Stromal cell of bone marrow (primary cell): ENCODE measurements around the gene INA.

ENCODE experiments used
- DNase-seq: peaks from one replicate; pipeline ENCODE4 v3.0.0-alpha.2; 2012; ENCODE audit warnings: low read depth

INA gene

DNA sequence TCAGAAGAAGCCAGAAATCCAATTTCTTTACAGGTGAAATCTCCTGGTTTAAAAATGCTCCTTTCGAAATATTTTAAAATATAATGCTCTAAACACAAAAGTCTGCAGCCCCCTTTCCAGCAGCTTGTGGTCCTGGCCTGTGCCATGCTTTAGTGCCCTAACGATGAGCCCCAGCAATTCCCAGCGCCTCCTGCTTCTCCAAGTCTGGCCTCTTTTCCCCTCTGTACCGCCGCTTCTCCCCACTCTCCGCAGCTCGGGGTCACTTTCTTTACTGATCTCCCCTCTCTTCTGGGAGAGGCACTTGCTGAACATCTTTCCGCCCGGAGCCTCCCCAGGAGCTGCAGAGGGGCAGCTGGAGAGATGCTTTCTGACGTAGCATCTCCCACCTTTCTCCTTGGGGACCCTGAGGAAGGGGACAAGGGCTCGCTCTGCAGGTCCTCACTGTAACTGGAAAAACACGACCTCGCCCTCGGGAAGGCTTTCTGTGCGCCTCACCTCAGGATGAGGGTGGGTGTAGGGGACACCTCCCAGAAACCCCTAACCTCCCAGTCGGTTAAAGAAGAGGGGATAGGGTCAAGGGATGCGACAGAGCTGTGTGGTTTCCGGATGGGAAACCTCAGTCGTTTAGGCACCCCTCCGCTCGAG, 565 bp upstream of the INA start:
- DNase-seq, result no peak

DNA sequence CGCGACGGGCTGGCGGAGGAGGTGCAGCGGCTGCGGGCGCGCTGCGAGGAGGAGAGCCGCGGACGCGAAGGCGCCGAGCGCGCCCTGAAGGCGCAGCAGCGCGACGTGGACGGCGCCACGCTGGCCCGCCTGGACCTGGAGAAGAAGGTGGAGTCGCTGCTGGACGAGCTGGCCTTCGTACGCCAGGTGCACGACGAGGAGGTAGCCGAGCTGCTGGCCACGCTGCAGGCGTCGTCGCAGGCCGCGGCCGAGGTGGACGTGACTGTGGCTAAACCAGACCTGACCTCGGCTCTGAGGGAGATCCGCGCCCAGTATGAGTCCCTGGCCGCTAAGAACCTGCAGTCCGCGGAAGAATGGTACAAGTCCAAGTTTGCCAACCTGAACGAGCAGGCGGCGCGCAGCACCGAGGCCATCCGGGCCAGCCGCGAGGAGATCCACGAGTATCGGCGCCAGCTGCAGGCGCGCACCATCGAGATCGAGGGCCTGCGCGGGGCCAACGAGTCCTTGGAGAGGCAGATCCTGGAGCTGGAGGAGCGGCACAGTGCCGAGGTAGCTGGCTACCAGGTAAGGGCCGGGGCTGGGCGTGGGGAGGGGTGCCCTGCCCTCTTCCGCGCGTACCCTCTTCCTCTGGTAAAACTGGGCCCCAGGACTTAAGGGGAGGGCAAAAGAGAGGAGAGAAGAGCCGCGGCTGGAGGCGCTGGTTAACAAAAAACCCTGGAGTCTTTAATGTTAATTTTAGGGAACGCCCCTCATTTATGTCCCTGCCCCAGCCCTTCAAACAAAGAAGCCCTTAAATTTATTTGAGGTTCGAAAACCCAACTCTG, 987 bp downstream of the INA start:
- no peak for DNase-seq

DNA sequence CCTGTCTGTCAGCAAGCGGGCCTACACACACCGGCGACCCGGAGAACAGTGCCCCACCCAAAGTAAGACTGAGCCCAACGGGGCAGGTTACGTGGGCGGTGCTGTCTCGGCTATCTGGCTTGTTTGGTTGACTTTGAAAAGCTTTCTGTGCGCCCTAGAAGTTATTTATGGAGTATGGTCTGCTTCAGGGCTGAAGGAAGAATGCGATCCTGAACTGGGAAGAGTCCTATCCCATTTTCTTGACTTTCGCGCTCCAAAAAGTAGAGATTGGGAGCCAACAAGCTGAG, 1.5 kb downstream of the INA start:
- DNase-seq, result no peak

GRCh38 chr10:103278862-103279298, 1.9 kb downstream of the INA start:
- no peak for DNase-seq

DNA sequence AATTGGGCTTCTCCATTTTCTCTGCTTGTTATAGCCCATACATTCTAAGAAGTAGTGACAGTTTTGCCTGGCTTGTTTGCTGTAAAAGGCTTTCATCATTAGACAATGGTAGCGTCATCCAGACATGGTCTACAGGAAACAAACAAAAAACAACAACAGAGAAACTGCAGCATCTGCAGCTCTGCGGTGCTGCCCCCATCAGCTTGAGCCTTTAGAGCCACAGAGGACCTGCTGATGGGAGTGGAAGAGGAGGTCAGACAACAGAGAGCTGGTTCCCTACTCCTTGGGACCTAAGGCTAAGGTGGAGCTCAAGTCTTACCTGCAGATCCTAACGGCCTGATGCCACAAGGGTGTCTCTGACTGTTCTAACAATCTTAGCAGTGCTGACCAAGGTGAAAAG, 3.1 kb downstream of the INA start:
- no peak for DNase-seq

DNA sequence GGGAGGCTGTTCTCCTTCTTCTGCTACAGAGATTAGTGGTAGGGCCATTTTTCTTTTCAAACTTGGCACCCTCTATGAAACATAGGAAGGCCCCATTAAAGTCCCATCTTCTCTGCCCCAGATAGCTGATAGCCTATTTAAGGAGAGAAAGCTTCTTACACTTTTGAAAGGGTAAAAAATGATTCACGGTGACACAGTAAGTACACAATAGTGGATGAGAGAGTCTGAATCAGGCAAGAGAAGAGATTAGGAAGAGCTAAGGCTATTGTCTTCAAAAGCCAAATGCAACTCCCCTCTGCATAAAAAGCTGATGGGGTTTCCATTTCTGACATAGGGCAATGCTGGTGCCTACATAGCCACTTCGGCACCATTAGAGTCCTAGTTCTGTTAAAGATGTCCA, 3.6 kb downstream of the INA start:
- no peak for DNase-seq

DNA sequence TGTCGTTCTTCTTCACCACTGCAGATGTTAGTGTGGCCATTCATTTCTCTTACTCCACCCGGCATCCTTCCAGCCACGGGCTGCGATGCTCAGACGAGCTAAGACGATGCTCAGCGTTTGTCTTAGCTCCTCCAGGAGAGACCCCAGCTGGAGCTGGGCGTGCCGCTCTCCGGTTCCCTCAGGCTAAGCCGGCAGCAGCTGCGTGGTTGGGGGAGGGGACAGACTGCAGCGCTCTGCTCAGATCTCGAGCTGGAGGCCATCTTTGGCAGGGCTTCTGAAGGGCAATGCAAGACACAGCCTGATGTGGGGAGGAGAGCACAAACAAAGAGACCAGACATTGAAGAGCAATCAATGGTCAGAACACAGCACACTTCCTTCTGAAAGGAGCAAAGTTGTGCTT, 4.8 kb downstream of the INA start:
- no peak for DNase-seq

DNA sequence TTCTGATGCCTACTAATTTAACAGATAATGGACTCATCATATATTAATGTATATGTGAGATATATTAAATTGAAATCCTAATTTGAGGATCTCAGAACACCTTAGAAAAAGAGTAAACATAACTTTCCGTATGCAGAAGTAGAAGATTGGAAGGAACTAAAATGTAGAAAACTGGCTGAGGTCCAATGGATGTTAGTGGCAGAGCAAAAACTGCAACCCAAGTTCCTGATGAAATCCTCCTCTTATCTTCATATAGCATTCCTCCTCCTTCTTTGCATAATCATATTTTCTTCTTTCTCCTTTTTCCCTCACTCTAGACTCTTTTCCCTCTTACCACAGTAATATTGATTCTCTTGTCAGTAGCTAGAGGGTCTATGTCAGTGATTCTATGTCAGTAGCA, 6.0 kb downstream of the INA start:
- DNase-seq, result no peak

- DNase-seq, result no peak
Measured at GRCh38 chr10:103284170-103284569, 7.2 kb downstream of the INA start.

- DNase-seq, result no peak
Measured at GRCh38 chr10:103287992-103288391, 11.1 kb downstream of the INA start.

DNA sequence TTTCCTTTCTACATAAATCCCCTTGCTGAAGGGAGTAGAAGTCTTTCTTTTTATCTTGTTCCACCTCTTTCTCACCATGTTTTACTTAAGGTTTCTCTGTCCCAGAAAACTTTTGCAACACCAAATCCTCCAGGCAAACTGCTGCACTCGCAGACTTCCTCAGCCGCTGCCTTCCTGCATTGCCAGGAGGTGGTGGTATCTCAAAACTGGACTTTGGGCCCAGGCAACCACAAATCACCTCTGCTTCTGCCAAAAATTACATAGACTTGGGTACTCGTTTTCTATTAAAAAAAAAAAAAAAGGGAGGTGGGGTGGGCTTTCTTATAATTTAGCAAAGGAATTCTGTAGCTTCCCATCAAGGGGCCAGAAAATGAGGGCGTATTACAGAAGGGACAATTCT, 14.7 kb downstream of the INA start:
- no peak for DNase-seq

DNA sequence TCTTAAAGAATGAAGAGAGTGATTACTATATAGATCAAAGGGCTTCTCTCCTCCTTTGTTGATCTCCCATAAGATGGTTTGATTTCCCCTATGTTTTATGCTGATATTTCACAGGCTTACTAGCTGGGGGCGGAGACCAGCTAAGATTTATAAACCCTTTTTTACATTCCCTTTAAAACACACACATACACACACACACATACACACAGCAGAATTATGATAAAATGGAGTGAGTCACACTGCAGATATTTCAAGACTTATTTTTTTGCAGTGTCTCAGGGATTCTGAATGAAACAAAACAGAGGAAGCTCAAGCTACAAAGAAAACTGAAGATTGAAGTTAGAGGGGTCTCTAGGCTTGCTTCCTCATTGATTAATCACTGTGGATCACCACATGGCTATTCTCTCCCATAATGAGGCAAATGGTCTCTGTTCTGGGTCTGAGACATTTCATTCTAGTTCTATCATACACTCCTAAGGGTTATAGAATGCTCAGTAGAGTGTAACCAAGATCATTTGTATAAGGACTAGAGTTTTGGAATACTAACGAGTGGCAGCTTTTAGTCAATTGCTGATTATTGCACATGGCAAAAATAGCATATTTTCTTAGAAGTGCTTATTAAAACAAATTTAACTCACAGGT, 18.6 kb downstream of the INA start:
- peak; percentile 55 for DNase-seq

GRCh38 chr10:103307594-103307993, 30.7 kb downstream of the INA start:
- DNase-seq, result no peak

GRCh38 chr10:103310197-103310596, 33.3 kb downstream of the INA start:
- DNase-seq, result no peak

DNA sequence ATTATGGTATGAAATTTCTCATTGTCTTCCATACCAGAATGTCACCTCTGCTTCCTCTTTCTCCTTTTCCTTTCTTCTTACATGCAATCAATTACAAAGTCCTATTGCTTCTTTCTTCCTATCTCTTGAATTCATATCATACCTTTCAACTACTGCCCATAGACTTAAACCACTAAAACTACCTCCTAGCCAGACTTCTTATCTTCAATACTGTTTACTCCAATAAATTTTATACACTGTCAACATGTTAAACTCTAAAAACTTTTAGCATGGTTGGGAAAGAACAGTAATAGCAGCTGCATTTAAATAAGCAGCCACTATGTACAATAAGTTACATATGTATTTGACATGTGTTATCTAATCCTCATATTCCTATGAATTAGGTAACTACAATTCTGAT, 39.1 kb downstream of the INA start:
- DNase-seq, result no peak

DNA sequence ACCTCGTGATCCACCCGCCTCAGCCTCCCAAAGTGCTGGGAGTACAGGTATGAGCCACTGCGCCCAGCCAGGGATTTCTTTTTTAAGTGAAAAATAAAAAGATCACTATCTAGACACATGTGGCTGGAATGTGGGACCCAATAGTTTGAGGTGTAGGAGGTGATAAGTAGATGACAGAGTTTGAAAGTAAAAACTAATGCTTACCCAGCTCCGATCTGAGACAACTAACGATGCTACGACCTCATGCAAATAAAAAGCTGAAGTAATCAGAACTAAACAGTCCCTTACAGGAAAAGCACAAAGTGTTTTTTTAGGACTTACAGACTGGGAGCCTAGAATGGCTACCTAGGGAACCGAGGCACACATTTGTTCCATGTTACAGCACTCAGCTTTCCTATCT, 51.0 kb downstream of the INA start:
- DNase-seq, result no peak

DNA sequence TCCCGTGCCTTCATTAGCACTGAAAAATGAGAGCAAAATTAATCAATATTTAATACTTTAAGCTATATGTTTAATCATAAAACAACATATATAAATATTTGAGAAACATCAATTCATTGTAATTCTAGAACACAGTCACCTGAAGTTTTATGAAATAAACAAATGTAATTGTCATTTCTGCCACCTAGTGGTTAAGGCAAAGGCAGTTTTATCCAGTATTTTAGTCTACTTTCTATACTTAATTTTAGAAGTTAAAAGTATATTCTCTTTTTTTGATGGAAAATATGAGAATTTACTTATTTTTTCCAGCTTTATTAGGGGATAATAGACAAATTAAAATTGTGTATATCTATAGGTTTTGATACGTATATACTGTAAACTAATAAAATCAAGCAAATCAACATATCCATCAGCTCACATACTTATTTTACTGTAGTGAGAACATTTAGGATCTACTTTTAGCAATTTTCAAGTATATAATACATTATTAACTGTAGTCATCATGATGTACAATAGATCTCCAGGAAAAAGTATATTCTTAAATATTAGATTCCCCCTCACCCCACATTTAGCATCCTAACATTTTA, 57.1 kb downstream of the INA start:
- DNase-seq, result peak; percentile 7

DNA sequence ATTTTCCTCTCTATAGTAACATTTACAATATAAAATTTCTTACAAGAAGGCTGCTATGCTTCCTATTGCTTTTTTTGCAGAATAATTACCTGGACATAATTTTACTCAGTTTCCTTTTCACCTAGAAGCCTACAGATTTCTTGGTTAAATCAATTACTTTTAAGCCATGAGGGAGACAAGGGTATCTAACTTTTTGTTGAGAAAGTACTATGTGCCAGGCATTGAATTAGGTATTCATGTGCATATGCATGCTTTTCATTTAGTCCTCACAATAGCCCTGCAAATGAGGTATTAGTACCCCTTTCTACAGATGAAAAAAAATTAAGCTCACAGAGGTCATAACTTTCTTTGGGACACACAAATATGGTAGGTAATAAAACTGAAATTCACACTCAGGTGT, 57.6 kb downstream of the INA start:
- no peak for DNase-seq

GRCh38 chr10:103336370-103336769, 59.4 kb downstream of the INA start:
- no peak for DNase-seq
